A549 (cell line): ENCODE data around the gene HRK.

Experiments
- CBX2 ChIP-seq: fragments of 200-600 bp; sonication (generic); IDR thresholded peaks from 2 replicates; pipeline ENCODE4 v1.6.1; 2016; ENCODE audit warnings: low read depth, mild to moderate bottlenecking, borderline replicate concordance
- CTCF ChIP-seq: fragments of >200 bp; sonication (Bioruptor Twin); formaldehyde crosslinking; IDR thresholded peaks from 3 replicates; pipeline ENCODE4 v1.5.1; 2016
- EP300 ChIP-seq, 2 experiments: fragments of >200 bp; sonication (Bioruptor Twin); formaldehyde crosslinking; IDR thresholded peaks; 2 replicates in 1 of 2; 3 replicates in 1 of 2; pipeline ENCODE4 v1.6.1; 2016 to 2017
- JUN ChIP-seq, 2 experiments: fragments of >200 bp; sonication (Bioruptor Twin); formaldehyde crosslinking; IDR thresholded peaks; 2 replicates in 1 of 2; 3 replicates in 1 of 2; pipeline ENCODE4 v1.6.1; 2016 to 2017
- MAFK ChIP-seq: fragments of 450-650 bp; IDR thresholded peaks from 2 replicates; pipeline ENCODE4 v1.6.1; 2014; ENCODE audit not compliant: partially characterized antibody
- PHF8 ChIP-seq: fragments of 200-600 bp; sonication (generic); IDR thresholded peaks from 2 replicates; pipeline ENCODE4 v1.6.1; 2016; ENCODE audit warnings: low read depth, mild to moderate bottlenecking, antibody characterized with exemption, moderate library complexity, borderline replicate concordance
- POLR2A ChIP-seq: IDR thresholded peaks from 2 replicates; pipeline ENCODE4 v1.6.1; 2012; ENCODE audit warnings: mild to moderate bottlenecking, low read length
- RAD21 ChIP-seq, 2 experiments: fragments of >200 bp in 1 of 2; sonication (Bioruptor Twin) in 1 of 2; formaldehyde crosslinking in 1 of 2; IDR thresholded peaks in 1 of 2; conservative IDR thresholded peaks in 1 of 2; 2 replicates in 1 of 2; 3 replicates in 1 of 2; pipeline ENCODE4 v1.6.1; 2012 to 2018; ENCODE audit warnings: inconsistent platforms in 1 of 2
- SMC3 ChIP-seq: fragments of >200 bp; sonication (Bioruptor Twin); formaldehyde crosslinking; IDR thresholded peaks from 3 replicates; pipeline ENCODE4 v1.6.1; 2018; ENCODE audit warnings: inconsistent platforms

- TF ChIP-seq CTCF (no peak), MAFK (no peak), EP300 (IDR thresholded peaks at IDR 0.05) (no peak), POLR2A (no peak), CBX2 (no peak), JUN (IDR thresholded peaks at IDR 0.05) (no peak), SMC3 (no peak), PHF8 (no peak), RAD21 (conservative IDR thresholded peaks at IDR 0.05 in 1 of 2, IDR thresholded peaks at IDR 0.05 in 1 of 2) (no peak)
Observed at GRCh38 chr12:116835484-116835883, 45.8 kb downstream of the HRK start.
